SK-N-SH treated with all-trans-retinoic acid at 6 μM for 48 hours (cell line): ENCODE data around the gene ST3GAL4.

Experiments
- ATAC-seq: fragments of 200-7000 bp; cut with Tn5 transposase; 3 replicates; pipeline ENCODE4 v1.9.1; 2020; ENCODE audit warnings: mild to moderate bottlenecking, moderate library complexity
- ARNTL ChIP-seq: fragments of 450-650 bp; formaldehyde crosslinking; IDR thresholded peaks from 2 replicates; pipeline ENCODE4 v1.5.0; 2020; ENCODE audit warnings: low read depth, mild to moderate bottlenecking, moderate library complexity, borderline replicate concordance
- BACH2 ChIP-seq: fragments of 250-450 bp; sonication (Bioruptor Pico); IDR thresholded peaks from 2 replicates; pipeline ENCODE4 v1.9.0; 2021; ENCODE audit warnings: mild to moderate bottlenecking, borderline replicate concordance
- CSDC2 ChIP-seq: fragments of 250-450 bp; sonication (Bioruptor Pico); IDR thresholded peaks from 2 replicates; pipeline ENCODE4 v1.5.0; 2020; ENCODE audit warnings: mild to moderate bottlenecking, moderate library complexity
- ESRRG ChIP-seq: fragments of 250-450 bp; sonication (Bioruptor Pico); IDR thresholded peaks from 2 replicates; pipeline ENCODE4 v1.6.1; 2021; ENCODE audit warnings: mild to moderate bottlenecking
- ISL1 ChIP-seq: fragments of 250-450 bp; sonication (Bioruptor Pico); IDR thresholded peaks from 2 replicates; pipeline ENCODE4 v2.1.2; 2022; ENCODE audit warnings: mild to moderate bottlenecking, moderate library complexity
- OSR1 ChIP-seq: fragments of 250-450 bp; sonication (Bioruptor Pico); IDR thresholded peaks from 2 replicates; pipeline ENCODE4 v1.8.0; 2022; ENCODE audit warnings: moderate library complexity, mild to moderate bottlenecking, inconsistent platforms
- PPARA ChIP-seq: fragments of 250-450 bp; sonication (Bioruptor Pico); IDR thresholded peaks from 2 replicates; pipeline ENCODE4 v1.5.0; 2020; ENCODE audit warnings: mild to moderate bottlenecking, borderline replicate concordance
- RARB ChIP-seq: fragments of 250-450 bp; sonication (Bioruptor Pico); IDR thresholded peaks from 2 replicates; pipeline ENCODE4 v1.8.0; 2021; ENCODE audit warnings: mild to moderate bottlenecking, moderate library complexity
- TCF4 ChIP-seq: fragments of 250-450 bp; sonication (Bioruptor Pico); IDR thresholded peaks from 2 replicates; pipeline ENCODE4 v1.8.0; 2021; ENCODE audit warnings: mild to moderate bottlenecking, moderate library complexity, borderline replicate concordance
- TOX ChIP-seq: fragments of 250-450 bp; sonication (Bioruptor Pico); IDR thresholded peaks from 2 replicates; pipeline ENCODE4 v1.8.0; 2021; ENCODE audit warnings: mild to moderate bottlenecking, moderate library complexity, borderline replicate concordance
- ZC3H10 ChIP-seq: fragments of 250-450 bp; sonication (Bioruptor Pico); IDR thresholded peaks from 2 replicates; pipeline ENCODE4 v1.5.1; 2021; ENCODE audit warnings: mild to moderate bottlenecking, moderate library complexity
- ZFP3 ChIP-seq: fragments of 250-450 bp; sonication (Bioruptor Pico); IDR thresholded peaks from 2 replicates; pipeline ENCODE4 v1.5.0; 2020; ENCODE audit warnings: mild to moderate bottlenecking, moderate library complexity
- ZNF565 ChIP-seq: fragments of 450-650 bp; formaldehyde crosslinking; conservative IDR thresholded peaks from 2 replicates; pipeline ENCODE4 v1.5.0; 2020; ENCODE audit warnings: low read depth, mild to moderate bottlenecking, moderate library complexity
- ZNF70 ChIP-seq: fragments of 450-650 bp; formaldehyde crosslinking; IDR thresholded peaks from 2 replicates; pipeline ENCODE4 v1.5.0; 2020; ENCODE audit warnings: mild to moderate bottlenecking, moderate library complexity
- ZNF8 ChIP-seq: fragments of 450-650 bp; formaldehyde crosslinking; IDR thresholded peaks from 2 replicates; pipeline ENCODE4 v1.5.0; 2020; ENCODE audit warnings: mild to moderate bottlenecking, moderate library complexity
- TF ChIP-seq, protein P1 (sequence below): fragments of 250-450 bp; sonication (Bioruptor Pico); IDR thresholded peaks from 2 replicates; pipeline ENCODE4 v1.5.0; 2020; ENCODE audit warnings: mild to moderate bottlenecking, moderate library complexity
- TF ChIP-seq, protein P2 (sequence below): fragments of 250-450 bp; sonication (Bioruptor Pico); IDR thresholded peaks from 2 replicates; pipeline ENCODE4 v1.8.0; 2020; ENCODE audit warnings: mild to moderate bottlenecking, moderate library complexity, borderline replicate concordance
- TF ChIP-seq, protein P3 (sequence below): fragments of 250-450 bp; sonication (Bioruptor Pico); IDR thresholded peaks from 2 replicates; pipeline ENCODE4 v1.5.1; 2021; ENCODE audit warnings: mild to moderate bottlenecking, moderate library complexity
- TF ChIP-seq, protein P4 (sequence below): fragments of 250-450 bp; sonication (Bioruptor Pico); IDR thresholded peaks from 2 replicates; pipeline ENCODE4 v1.8.0; 2021; ENCODE audit warnings: low read depth, mild to moderate bottlenecking, moderate library complexity, borderline replicate concordance

ST3GAL4 gene

DNA sequence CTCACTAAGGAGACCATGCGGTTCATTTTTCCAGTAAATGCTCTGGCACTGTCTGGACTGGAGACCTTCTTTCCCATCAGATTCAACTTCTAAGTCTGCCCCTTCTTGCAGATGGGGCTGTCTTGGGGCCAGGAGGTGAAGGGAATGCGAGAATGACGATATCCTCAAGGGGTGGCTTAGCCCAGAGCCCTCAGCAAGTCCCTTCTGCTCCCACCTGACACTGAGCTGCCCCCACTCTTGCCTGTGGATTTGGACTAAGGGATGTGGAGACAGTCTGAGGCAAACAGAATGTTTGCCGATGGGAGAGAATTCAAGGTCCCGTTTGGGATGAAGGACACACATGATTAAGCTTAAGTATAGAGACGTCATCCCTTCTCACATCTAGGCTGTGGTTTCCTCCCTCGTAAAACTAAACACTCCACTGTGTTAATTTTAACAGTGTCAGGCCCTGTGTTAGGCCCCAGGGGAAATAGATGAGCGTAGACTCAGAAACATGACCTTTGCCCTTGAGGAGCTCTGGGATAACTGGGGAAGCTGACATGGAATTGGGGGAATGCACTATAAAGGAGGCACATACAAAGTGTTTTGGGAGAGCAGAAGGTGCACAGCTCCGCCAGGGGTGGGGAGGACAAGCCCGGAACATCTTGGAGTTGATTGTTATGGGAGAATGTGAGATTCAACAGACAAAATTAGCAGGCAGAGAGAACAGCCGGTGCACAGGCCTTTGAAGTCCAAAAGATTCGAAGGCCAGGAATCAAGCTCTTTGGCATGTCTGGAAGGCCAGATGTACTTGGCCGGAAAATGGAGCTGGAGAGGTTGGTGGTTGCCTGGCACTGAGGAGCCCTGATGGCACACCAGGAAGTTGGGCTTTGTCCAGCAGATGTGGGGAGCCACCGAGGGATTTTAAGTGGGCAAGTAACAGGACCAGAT is 71.6 kb downstream of the ST3GAL4 start (continued):
- TF ChIP-seq, protein P1, sequence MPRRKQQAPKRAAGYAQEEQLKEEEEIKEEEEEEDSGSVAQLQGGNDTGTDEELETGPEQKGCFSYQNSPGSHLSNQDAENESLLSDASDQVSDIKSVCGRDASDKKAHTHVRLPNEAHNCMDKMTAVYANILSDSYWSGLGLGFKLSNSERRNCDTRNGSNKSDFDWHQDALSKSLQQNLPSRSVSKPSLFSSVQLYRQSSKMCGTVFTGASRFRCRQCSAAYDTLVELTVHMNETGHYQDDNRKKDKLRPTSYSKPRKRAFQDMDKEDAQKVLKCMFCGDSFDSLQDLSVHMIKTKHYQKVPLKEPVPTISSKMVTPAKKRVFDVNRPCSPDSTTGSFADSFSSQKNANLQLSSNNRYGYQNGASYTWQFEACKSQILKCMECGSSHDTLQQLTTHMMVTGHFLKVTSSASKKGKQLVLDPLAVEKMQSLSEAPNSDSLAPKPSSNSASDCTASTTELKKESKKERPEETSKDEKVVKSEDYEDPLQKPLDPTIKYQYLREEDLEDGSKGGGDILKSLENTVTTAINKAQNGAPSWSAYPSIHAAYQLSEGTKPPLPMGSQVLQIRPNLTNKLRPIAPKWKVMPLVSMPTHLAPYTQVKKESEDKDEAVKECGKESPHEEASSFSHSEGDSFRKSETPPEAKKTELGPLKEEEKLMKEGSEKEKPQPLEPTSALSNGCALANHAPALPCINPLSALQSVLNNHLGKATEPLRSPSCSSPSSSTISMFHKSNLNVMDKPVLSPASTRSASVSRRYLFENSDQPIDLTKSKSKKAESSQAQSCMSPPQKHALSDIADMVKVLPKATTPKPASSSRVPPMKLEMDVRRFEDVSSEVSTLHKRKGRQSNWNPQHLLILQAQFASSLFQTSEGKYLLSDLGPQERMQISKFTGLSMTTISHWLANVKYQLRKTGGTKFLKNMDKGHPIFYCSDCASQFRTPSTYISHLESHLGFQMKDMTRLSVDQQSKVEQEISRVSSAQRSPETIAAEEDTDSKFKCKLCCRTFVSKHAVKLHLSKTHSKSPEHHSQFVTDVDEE (CRISPR knock-in tag) = no peak
- TF ChIP-seq ZC3H10 (no peak), ARNTL (CRISPR knock-in tag) (no peak), ZNF565 (CRISPR knock-in tag) (no peak), OSR1 (CRISPR knock-in tag) (no peak), ISL1 (no peak), ZFP3 (CRISPR knock-in tag) (no peak), PPARA (CRISPR knock-in tag) (no peak), ZNF8 (no peak), CSDC2 (no peak)
- TF ChIP-seq, protein P2, sequence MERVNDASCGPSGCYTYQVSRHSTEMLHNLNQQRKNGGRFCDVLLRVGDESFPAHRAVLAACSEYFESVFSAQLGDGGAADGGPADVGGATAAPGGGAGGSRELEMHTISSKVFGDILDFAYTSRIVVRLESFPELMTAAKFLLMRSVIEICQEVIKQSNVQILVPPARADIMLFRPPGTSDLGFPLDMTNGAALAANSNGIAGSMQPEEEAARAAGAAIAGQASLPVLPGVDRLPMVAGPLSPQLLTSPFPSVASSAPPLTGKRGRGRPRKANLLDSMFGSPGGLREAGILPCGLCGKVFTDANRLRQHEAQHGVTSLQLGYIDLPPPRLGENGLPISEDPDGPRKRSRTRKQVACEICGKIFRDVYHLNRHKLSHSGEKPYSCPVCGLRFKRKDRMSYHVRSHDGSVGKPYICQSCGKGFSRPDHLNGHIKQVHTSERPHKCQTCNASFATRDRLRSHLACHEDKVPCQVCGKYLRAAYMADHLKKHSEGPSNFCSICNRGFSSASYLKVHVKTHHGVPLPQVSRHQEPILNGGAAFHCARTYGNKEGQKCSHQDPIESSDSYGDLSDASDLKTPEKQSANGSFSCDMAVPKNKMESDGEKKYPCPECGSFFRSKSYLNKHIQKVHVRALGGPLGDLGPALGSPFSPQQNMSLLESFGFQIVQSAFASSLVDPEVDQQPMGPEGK (CRISPR knock-in tag) = no peak

DNA sequence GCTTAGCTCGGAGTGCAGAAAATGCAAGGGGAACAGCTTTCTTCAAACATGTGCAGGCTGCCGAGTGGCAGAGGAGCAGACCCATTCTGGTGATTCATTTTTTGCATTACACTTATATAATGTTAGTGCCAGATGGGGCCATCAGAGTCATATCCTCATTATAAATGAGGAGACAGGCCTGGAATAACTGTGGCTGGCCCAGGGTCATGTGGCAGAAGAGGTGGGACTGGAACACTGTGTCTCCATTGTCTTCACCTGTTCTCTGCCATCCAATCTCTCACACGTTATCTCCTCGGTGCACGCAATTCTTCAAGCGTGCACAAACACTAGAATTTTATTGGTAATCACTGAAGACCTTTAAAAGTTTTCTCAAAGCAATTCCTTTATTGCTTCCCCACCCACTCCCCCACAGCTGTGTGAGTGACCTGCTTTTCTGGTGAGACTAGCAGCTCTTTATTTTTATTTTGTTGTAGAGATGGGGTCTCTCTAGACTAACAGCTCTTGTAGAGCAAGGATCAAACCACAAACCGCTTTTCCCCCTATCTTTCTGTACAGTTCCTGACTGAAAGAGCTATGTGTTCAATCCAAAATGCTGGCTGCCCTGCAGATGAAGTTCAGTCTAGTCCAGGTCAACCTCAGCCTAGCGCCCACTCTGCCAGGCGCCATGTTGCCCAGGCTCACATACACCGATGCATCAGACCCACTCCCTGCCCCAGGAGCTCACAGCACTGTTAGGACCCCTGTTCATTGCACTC is 75.3 kb downstream of the ST3GAL4 start:
- TF ChIP-seq TOX (CRISPR knock-in tag) = no peak
- TF ChIP-seq ESRRG (CRISPR knock-in tag) = no peak
- TF ChIP-seq PPARA (CRISPR knock-in tag) = no peak
- no peak; the same call in 1 of the 3 replicates for ATAC-seq

DNA sequence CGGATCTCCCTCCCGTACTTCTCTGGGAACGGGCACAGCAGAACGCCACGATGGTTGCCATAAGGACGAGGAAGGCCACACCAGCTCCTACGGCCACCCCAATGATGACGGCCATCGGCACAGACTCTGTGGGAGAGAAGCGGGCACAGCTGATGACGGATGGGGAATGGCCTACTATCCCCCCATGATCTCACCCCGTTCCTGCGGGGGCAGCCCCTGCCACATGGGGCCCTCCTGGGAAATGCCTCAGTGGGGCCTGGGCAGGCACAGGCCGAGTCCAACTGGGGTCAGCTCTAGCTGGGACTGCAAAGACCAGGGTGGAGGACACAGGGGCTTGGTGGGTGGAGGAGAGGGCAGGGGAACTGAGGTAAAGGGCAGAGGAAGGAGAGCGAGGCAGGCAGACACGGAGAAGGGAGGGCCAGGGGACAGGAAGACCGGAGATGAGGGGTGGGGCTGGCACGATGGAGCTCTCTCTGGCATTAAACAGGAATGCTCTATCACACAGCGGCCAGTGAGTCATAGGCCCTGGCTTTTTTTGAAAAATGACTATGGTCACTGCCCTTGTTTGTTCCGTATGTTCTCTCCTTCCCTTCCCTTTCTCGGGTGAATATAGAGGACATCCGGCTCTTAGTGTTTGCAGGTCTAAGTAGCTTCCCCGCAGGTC is 76.0 kb downstream of the ST3GAL4 start:
- TF ChIP-seq CSDC2 (no peak), ZNF70 (CRISPR knock-in tag) (no peak), RARB (CRISPR knock-in tag) (no peak), PPARA (CRISPR knock-in tag) (no peak), TOX (CRISPR knock-in tag) (no peak), ESRRG (CRISPR knock-in tag) (no peak), ZFP3 (CRISPR knock-in tag) (no peak), OSR1 (CRISPR knock-in tag) (no peak), BACH2 (no peak), TCF4 (no peak), ZC3H10 (no peak)
- TF ChIP-seq, protein P1 (CRISPR knock-in tag) = no peak
- TF ChIP-seq, protein P3, sequence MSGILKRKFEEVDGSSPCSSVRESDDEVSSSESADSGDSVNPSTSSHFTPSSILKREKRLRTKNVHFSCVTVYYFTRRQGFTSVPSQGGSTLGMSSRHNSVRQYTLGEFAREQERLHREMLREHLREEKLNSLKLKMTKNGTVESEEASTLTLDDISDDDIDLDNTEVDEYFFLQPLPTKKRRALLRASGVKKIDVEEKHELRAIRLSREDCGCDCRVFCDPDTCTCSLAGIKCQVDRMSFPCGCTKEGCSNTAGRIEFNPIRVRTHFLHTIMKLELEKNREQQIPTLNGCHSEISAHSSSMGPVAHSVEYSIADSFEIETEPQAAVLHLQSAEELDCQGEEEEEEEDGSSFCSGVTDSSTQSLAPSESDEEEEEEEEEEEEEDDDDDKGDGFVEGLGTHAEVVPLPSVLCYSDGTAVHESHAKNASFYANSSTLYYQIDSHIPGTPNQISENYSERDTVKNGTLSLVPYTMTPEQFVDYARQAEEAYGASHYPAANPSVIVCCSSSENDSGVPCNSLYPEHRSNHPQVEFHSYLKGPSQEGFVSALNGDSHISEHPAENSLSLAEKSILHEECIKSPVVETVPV (CRISPR knock-in tag) = no peak
- TF ChIP-seq, protein P4, sequence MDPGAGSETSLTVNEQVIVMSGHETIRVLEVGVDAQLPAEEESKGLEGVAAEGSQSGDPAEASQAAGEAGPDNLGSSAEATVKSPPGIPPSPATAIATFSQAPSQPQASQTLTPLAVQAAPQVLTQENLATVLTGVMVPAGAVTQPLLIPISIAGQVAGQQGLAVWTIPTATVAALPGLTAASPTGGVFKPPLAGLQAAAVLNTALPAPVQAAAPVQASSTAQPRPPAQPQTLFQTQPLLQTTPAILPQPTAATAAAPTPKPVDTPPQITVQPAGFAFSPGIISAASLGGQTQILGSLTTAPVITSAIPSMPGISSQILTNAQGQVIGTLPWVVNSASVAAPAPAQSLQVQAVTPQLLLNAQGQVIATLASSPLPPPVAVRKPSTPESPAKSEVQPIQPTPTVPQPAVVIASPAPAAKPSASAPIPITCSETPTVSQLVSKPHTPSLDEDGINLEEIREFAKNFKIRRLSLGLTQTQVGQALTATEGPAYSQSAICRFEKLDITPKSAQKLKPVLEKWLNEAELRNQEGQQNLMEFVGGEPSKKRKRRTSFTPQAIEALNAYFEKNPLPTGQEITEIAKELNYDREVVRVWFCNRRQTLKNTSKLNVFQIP (CRISPR knock-in tag) = no peak
- peak; percentile 94 for ATAC-seq
